GM12878 (cell line): ENCODE results near the gene ENDOV. TPM values are rescaled to one million over a fixed set of nuclear protein-coding genes. Genes with fewer than 3 reads are reported as not detected.

Source experiments
- ATAC-seq: fragments of 200-7000 bp; cut with Tn5 transposase; 3 replicates; pipeline ENCODE4 v1.9.1; 2020; ENCODE audit warnings: mild to moderate bottlenecking, moderate library complexity
- BruUV-seq: library from RNA; stranded (reverse); fragments of 400-500 nt; replicated peaks from 2 replicates; lab custom pipeline; 2021; lab: Mats Ljungman, UMichigan
- CTCF ChIA-PET: fragments of 300-600 bp; sonication (Branson Sonifier 250); formaldehyde crosslinking; extraction: SDS; loops from one replicate; lab custom pipeline; 2021; ENCODE audit warnings: inconsistent platforms; lab: Yijun Ruan, JAX
- POLR2A ChIA-PET: fragments of 350-600 bp; formaldehyde crosslinking; extraction: SDS; loops from one replicate; lab custom pipeline; 2021; ENCODE audit warnings: inconsistent platforms; lab: Charles Lee
- RAD21 ChIA-PET: fragments of 300-600 bp; sonication (Branson Sonifier 250); formaldehyde crosslinking; loops from one replicate; lab custom pipeline; 2023; ENCODE audit warnings: antibody characterized with exemption; ENCODE audit not compliant: unreplicated experiment; lab: Charles Lee
- SMC1A ChIA-PET: fragments of 300-600 bp; sonication (Branson Sonifier 250); formaldehyde crosslinking; loops from one replicate; lab custom pipeline; 2023; ENCODE audit not compliant: unreplicated experiment, uncharacterized antibody; lab: Charles Lee
- DNase-seq: peaks from one replicate; pipeline ENCODE4 v3.0.0-alpha.2; 2011; ENCODE audit warnings: low read depth, low spot score
- FAIRE-seq: peaks from 3 replicates; lab custom pipeline; 2011; peaks lifted over from hg19 to GRCh38; lab: Jason Lieb, UNC
- H2AFZ ChIP-seq: 2 replicates; pipeline ENCODE4 v1.6.0; 2011; ENCODE audit warnings: low read depth, low read length, control low read depth; ENCODE audit not compliant: control insufficient read depth
- H3K27ac ChIP-seq: 2 replicates; pipeline ENCODE4 v1.5.1; 2011; ENCODE audit warnings: control low read depth; ENCODE audit not compliant: control insufficient read depth, insufficient read depth
- H3K27me3 ChIP-seq, 2 experiments: replicated peaks in 1 of 2; 2 replicates each; pipeline versions ENCODE4 v1.6.0 to v1.6.1; 2011; ENCODE audit warnings: low read length in 1 of 2; ENCODE audit not compliant: control insufficient read depth in 2 of 2, insufficient read depth in 2 of 2
- H3K36me3 ChIP-seq, 2 experiments: 2 replicates each; pipeline ENCODE4 v1.5.1; 2011; ENCODE audit warnings: low read length in 1 of 2; ENCODE audit not compliant: control insufficient read depth in 2 of 2, insufficient read depth in 2 of 2
- H3K4me1 ChIP-seq: 2 replicates; pipeline ENCODE4 v1.6.1; 2011; ENCODE audit warnings: mild to moderate bottlenecking, low read length, moderate library complexity, mixed read lengths; ENCODE audit not compliant: control insufficient read depth, insufficient read depth
- H3K4me2 ChIP-seq: 2 replicates; pipeline ENCODE4 v1.6.0; 2011; ENCODE audit warnings: control low read depth; ENCODE audit not compliant: control insufficient read depth, insufficient read depth
- H3K4me3 ChIP-seq: fragments of 200-600 bp; sonication (generic); 2 replicates; pipeline ENCODE4 v1.5.1; 2016
- H3K79me2 ChIP-seq: 2 replicates; pipeline ENCODE4 v1.6.0; 2011; ENCODE audit warnings: low read length; ENCODE audit not compliant: control insufficient read depth, insufficient read depth
- H3K9ac ChIP-seq: 2 replicates; pipeline ENCODE4 v1.8.0; 2011; ENCODE audit warnings: low read length, control low read depth, mixed read lengths; ENCODE audit not compliant: control insufficient read depth, insufficient read depth
- H3K9me3 ChIP-seq: replicated peaks from 3 replicates; pipeline ENCODE4 v1.5.1; 2011; ENCODE audit warnings: mild to moderate bottlenecking, low read length; ENCODE audit not compliant: control insufficient read depth, insufficient read depth
- H4K20me1 ChIP-seq: 2 replicates; pipeline ENCODE4 v1.6.0; 2011; ENCODE audit not compliant: control insufficient read depth, insufficient read depth
- EZH2 ChIP-seq: IDR thresholded peaks from 2 replicates; pipeline ENCODE4 v1.6.1; 2012; ENCODE audit warnings: low read depth, mild to moderate bottlenecking, control low read depth, inconsistent platforms, low read length, borderline replicate concordance; ENCODE audit not compliant: control insufficient read depth
- HDAC2 ChIP-seq: fragments of 200-600 bp; sonication (generic); IDR thresholded peaks from 2 replicates; pipeline ENCODE4 v1.6.1; 2017
- MTA3 ChIP-seq: IDR thresholded peaks from 2 replicates; pipeline ENCODE4 v1.6.1; 2012; ENCODE audit warnings: low read length, inconsistent platforms, borderline replicate concordance
- MXI1 ChIP-seq: fragments of 150-350 bp; IDR thresholded peaks from 2 replicates; pipeline ENCODE4 v1.6.1; 2011; ENCODE audit warnings: low read depth, mild to moderate bottlenecking, inconsistent platforms, low read length, improper control_type of control experiment
- NR2C1 ChIP-seq: fragments of 450-650 bp; IDR thresholded peaks from 2 replicates; pipeline ENCODE4 v1.6.1; 2017; ENCODE audit warnings: antibody characterized with exemption, mild to moderate bottlenecking, moderate library complexity
- NR2F1 ChIP-seq: fragments of 450-650 bp; conservative IDR thresholded peaks from 2 replicates; pipeline ENCODE4 v1.6.1; 2017; ENCODE audit warnings: mild to moderate bottlenecking
- POU2F2 ChIP-seq: IDR thresholded peaks from 3 replicates; pipeline ENCODE4 v1.6.1; 2011; ENCODE audit warnings: low read depth, mild to moderate bottlenecking, low read length, borderline replicate concordance
- SMAD5 ChIP-seq: IDR thresholded peaks from 2 replicates; pipeline ENCODE4 v1.6.1; 2016; ENCODE audit warnings: antibody characterized with exemption, low read depth
- SUPT20H ChIP-seq: IDR thresholded peaks from 2 replicates; pipeline ENCODE4 v1.6.1; 2011; ENCODE audit warnings: low read depth, mild to moderate bottlenecking, low read length, moderate library complexity, borderline replicate concordance; ENCODE audit not compliant: control insufficient read depth
- TCF7 ChIP-seq: IDR thresholded peaks from 2 replicates; pipeline ENCODE4 v1.6.1; 2014; ENCODE audit warnings: antibody characterized with exemption, borderline replicate concordance
- YY1 ChIP-seq: IDR thresholded peaks from 2 replicates; pipeline ENCODE4 v1.6.1; 2011; ENCODE audit warnings: low read depth, mild to moderate bottlenecking, low read length
- WGBS: methylation state at CpG from one replicate; pipeline ENCODE4 v1.1.6; 2016; ENCODE audit warnings: low lambda C conversion rate; ENCODE audit not compliant: insufficient replicate concordance, insufficient coverage; ENCODE audit errors: missing lambda C conversion rate; 5-methylcytosine and 5-hydroxymethylcytosine counted together
- in situ Hi-C: fragments of 300-500 bp; cut with MboI; formaldehyde crosslinking; loops from 9 replicates; pipeline ENCODE4 v1.14.3; 2018; ENCODE audit warnings: mixed read lengths
- intact Hi-C: fragments of 100-400 bp; cut with micrococcal nuclease; formaldehyde crosslinking; loops from one replicate; pipeline ENCODE4 v1.14.2; 2022; ENCODE audit not compliant: unreplicated experiment
- polyA plus RNA-seq, 11 experiments: library from polyadenylated mRNA; depleted of rRNA in 4 of 11; unstranded in 6 of 11; stranded (reverse) in 5 of 11; fragments of >200 nt; fragmentation: Nextera tagmentation in 4 of 11; fragmentation: Illumina TruSeq in 1 of 11; extraction: Ambion mirVana in 4 of 11; extraction: Trizol in 1 of 11; gene quantifications; 1 replicate in 1 of 11; 2 replicates in 10 of 11; pipeline versions ENCODE4 v1.2.1 to v1.2.3, GENCODE V29; 2011 to 2016; ENCODE audit warnings: inconsistent platforms in 2 of 11, missing spikeins in 2 of 11, low read depth in 1 of 11
- total RNA-seq, 4 experiments: library from RNA; depleted of rRNA in 3 of 4; stranded (reverse); fragments of >200 nt in 3 of 4; fragmentation: Illumina TruSeq in 1 of 4; extraction: Trizol in 1 of 4; gene quantifications; 2 replicates each; pipeline versions ENCODE4 v1.2.1 to v1.2.3, GENCODE V29; 2013 to 2021
- TF ChIP-seq, protein P1 (sequence below): fragments of 450-650 bp; IDR thresholded peaks from 2 replicates; pipeline ENCODE4 v1.6.1; 2017; ENCODE audit warnings: low read depth, mild to moderate bottlenecking, moderate library complexity
- TF ChIP-seq, protein P2 (sequence below): fragments of 450-650 bp; formaldehyde crosslinking; IDR thresholded peaks from 2 replicates; pipeline ENCODE4 v1.5.0; 2022; ENCODE audit warnings: mild to moderate bottlenecking, missing genetic modification characterization
- TF ChIP-seq, protein P3 (sequence below): fragments of 450-650 bp; formaldehyde crosslinking; IDR thresholded peaks from 2 replicates; pipeline ENCODE4 v1.4.0; 2020; ENCODE audit warnings: mild to moderate bottlenecking, moderate library complexity

The ENDOV gene
- total and polyA plus RNA-seq, 10 of the 15 experiments (the other 5 are each of a cell fraction or from before 2014, with no cell fraction given), result 0.63 to 11.9 (median 8.1) TPM

DNA sequence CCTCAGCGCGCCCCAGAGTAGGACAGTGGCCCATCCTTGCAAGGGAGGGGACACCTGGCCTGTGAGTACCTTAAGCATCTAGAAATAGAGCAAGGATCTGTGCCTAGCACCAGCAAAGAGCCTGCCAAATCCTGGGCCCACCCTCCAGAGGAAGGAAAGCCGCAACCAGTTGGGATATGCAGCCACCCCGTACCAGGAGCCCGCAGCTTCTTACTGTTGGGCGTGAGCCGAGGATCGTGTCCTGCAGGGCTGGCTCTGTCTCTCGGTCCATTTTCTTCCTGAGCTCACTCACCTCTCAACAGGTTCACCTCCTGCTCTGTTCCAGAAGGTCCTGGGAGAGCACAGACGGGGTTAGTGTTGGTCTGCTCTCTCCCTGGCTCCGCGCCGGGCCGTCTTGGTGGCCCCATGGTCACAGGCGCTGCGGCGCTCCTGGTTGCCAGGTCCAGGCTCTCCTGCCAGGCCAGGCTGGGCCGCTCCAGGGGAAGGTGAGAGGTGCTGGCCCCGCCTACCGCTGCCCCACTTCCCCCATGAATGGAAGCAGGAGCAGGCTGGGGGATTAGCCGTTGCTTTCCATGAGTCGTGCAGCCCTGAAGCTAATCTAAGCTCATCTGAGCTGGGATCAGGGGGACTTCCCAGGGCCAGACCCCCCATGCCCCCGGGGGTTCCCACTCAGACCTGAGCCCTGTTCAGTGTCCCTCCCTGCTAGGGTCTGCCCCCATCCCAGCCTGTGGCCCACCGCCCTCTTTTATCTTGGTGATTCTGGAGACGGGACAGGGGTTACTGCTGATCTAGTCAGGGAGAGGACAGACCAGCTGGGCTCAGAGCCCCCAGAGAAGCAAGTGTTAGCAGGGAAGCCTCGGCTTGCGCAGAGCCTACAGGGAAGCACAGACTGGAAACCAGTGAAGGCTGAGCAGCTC, 12.7 kb downstream of the ENDOV start:
- peaks cover 3% of the 10 kb centered on the region for H3K4me1 ChIP-seq
- WGBS, result 64% methylated on average over 26 of the region's 27 CpGs
- H3K9ac ChIP-seq, result no peak overlapping the region
- H3K27ac ChIP-seq, result no peak overlapping the region
- no TSS peak for BruUV-seq
- H3K4me3 ChIP-seq, result no peak overlapping the region
- H3K27me3 ChIP-seq, result no peaks in the 10 kb centered on the region
- no peaks in the 10 kb centered on the region for H3K9me3 ChIP-seq
- RAD21 ChIA-PET, result interaction anchor here (0.6 to 2.5 kb wide), 14 partner anchors 27 to 556 kb away, joined by 3 to 22 read pairs (median 4); no protein-coding TSS in a partner anchor
- no peak overlapping the region for H2AFZ ChIP-seq
- CTCF ChIA-PET, result interaction anchor here (0.6 to 5.0 kb wide), 25 partner anchors 10 to 605 kb away, joined by 3 to 61 read pairs (median 4); partner anchors contain the start of gene ENDOV
- H3K4me2 ChIP-seq, result no peak overlapping the region
- SMC1A ChIA-PET, result interaction anchor here (0.8 to 3.1 kb wide), 6 partner anchors 149 to 542 kb away, joined by 3 to 15 read pairs (median 4); no protein-coding TSS in a partner anchor
- DNase-seq, result no peak
- no peaks in the 10 kb centered on the region for H3K36me3 ChIP-seq
- FAIRE-seq, result no peak
- H4K20me1 ChIP-seq, result no peaks in the 10 kb centered on the region
- POLR2A ChIA-PET, result no interaction called here
- no peaks in the 10 kb centered on the region for H3K79me2 ChIP-seq
- intact Hi-C loops (loop anchor here (1.0 to 10.0 kb wide), 3 partner anchors 148 to 553 kb away; no protein-coding TSS in a partner anchor), in situ Hi-C loops (loop anchor here (5.0 kb wide), 2 partner anchors 145 to 555 kb away; no protein-coding TSS in a partner anchor)
- ATAC-seq, result no peak
- TF ChIP-seq, protein P1, sequence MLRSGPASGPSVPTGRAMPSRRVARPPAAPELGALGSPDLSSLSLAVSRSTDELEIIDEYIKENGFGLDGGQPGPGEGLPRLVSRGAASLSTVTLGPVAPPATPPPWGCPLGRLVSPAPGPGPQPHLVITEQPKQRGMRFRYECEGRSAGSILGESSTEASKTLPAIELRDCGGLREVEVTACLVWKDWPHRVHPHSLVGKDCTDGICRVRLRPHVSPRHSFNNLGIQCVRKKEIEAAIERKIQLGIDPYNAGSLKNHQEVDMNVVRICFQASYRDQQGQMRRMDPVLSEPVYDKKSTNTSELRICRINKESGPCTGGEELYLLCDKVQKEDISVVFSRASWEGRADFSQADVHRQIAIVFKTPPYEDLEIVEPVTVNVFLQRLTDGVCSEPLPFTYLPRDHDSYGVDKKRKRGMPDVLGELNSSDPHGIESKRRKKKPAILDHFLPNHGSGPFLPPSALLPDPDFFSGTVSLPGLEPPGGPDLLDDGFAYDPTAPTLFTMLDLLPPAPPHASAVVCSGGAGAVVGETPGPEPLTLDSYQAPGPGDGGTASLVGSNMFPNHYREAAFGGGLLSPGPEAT, result no peak
- TF ChIP-seq NR2F1 (no peak), POU2F2 (no peak), TCF7 (no peak), MTA3 (no peak), SMAD5 (no peak), NR2C1 (no peak), MXI1 (no peak), HDAC2 (no peak), SUPT20H (no peak), YY1 (no peak), EZH2 (no peak)
- TF ChIP-seq, protein P2, sequence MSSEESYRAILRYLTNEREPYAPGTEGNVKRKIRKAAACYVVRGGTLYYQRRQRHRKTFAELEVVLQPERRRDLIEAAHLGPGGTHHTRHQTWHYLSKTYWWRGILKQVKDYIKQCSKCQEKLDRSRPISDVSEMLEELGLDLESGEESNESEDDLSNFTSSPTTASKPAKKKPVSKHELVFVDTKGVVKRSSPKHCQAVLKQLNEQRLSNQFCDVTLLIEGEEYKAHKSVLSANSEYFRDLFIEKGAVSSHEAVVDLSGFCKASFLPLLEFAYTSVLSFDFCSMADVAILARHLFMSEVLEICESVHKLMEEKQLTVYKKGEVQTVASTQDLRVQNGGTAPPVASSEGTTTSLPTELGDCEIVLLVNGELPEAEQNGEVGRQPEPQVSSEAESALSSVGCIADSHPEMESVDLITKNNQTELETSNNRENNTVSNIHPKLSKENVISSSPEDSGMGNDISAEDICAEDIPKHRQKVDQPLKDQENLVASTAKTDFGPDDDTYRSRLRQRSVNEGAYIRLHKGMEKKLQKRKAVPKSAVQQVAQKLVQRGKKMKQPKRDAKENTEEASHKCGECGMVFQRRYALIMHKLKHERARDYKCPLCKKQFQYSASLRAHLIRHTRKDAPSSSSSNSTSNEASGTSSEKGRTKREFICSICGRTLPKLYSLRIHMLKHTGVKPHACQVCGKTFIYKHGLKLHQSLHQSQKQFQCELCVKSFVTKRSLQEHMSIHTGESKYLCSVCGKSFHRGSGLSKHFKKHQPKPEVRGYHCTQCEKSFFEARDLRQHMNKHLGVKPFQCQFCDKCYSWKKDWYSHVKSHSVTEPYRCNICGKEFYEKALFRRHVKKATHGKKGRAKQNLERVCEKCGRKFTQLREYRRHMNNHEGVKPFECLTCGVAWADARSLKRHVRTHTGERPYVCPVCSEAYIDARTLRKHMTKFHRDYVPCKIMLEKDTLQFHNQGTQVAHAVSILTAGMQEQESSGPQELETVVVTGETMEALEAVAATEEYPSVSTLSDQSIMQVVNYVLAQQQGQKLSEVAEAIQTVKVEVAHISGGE (CRISPR knock-in tag), result no peak
- TF ChIP-seq, protein P3, sequence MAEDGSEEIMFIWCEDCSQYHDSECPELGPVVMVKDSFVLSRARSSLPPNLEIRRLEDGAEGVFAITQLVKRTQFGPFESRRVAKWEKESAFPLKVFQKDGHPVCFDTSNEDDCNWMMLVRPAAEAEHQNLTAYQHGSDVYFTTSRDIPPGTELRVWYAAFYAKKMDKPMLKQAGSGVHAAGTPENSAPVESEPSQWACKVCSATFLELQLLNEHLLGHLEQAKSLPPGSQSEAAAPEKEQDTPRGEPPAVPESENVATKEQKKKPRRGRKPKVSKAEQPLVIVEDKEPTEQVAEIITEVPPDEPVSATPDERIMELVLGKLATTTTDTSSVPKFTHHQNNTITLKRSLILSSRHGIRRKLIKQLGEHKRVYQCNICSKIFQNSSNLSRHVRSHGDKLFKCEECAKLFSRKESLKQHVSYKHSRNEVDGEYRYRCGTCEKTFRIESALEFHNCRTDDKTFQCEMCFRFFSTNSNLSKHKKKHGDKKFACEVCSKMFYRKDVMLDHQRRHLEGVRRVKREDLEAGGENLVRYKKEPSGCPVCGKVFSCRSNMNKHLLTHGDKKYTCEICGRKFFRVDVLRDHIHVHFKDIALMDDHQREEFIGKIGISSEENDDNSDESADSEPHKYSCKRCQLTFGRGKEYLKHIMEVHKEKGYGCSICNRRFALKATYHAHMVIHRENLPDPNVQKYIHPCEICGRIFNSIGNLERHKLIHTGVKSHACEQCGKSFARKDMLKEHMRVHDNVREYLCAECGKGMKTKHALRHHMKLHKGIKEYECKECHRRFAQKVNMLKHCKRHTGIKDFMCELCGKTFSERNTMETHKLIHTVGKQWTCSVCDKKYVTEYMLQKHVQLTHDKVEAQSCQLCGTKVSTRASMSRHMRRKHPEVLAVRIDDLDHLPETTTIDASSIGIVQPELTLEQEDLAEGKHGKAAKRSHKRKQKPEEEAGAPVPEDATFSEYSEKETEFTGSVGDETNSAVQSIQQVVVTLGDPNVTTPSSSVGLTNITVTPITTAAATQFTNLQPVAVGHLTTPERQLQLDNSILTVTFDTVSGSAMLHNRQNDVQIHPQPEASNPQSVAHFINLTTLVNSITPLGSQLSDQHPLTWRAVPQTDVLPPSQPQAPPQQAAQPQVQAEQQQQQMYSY, result no peak
